Kidney (tissue), 14 donors: Measurements from ENCODE around the gene JARID2. TPM values are rescaled to one million over a fixed set of nuclear protein-coding genes. Genes with fewer than 3 reads are reported as not detected.

Source experiments
- DNase-seq, 5 donors: peaks; one replicate each; pipeline ENCODE4 v3.0.0-alpha.2; 2013 to 2020
- FAIRE-seq: peaks from 2 replicates; lab custom pipeline; 2012; peaks lifted over from hg19 to GRCh38; lab: Jason Lieb, UNC
- H3K27ac ChIP-seq, 2 donors: one replicate each; pipeline ENCODE4 v1.7.0; 2013; ENCODE audit warnings: low read depth in 2 of 2, low read length in 2 of 2, inconsistent platforms in 1 of 2
- H3K27me3 ChIP-seq: one replicate; pipeline ENCODE4 v1.7.1; 2013; ENCODE audit warnings: low read length, inconsistent platforms; ENCODE audit not compliant: control insufficient read depth, insufficient read depth
- H3K36me3 ChIP-seq, 3 donors: one replicate each; pipeline versions ENCODE4 v1.7.0 to v1.7.1; 2013; ENCODE audit warnings: low read length in 3 of 3, control low read depth in 1 of 3, inconsistent platforms in 1 of 3; ENCODE audit not compliant: insufficient read depth in 3 of 3, control insufficient read depth in 2 of 3
- H3K4me1 ChIP-seq, 3 donors: one replicate each; pipeline versions ENCODE4 v1.7.0 to v1.7.1; 2013; ENCODE audit warnings: low read length in 3 of 3, inconsistent platforms in 1 of 3, low read depth in 1 of 3; ENCODE audit not compliant: control insufficient read depth in 2 of 3, insufficient read depth in 2 of 3
- H3K4me3 ChIP-seq, 3 donors: one replicate each; pipeline versions ENCODE4 v1.7.0 to v1.8.1; 2013; ENCODE audit warnings: low read length in 3 of 3, control low read depth in 1 of 3, inconsistent platforms in 1 of 3
- H3K9ac ChIP-seq, 3 donors: one replicate each; pipeline versions ENCODE4 v1.7.0 to v1.7.1; 2013; ENCODE audit warnings: low read length in 3 of 3, control low read depth in 1 of 3, inconsistent platforms in 1 of 3
- H3K9me3 ChIP-seq, 3 donors: one replicate each; pipeline versions ENCODE4 v1.7.0 to v1.7.1; 2013; ENCODE audit warnings: low read length in 3 of 3, control low read depth in 1 of 3, inconsistent platforms in 1 of 3; ENCODE audit not compliant: control insufficient read depth in 2 of 3, insufficient read depth in 1 of 3
- intact Hi-C: fragments of 100-400 bp; cut with DNase I; formaldehyde crosslinking; loops from one replicate; pipeline ENCODE4 v1.11.1; 2022
- polyA plus RNA-seq: library from polyadenylated mRNA; stranded (reverse); fragments of 350-450 nt; fragmentation: Illumina TruSeq; extraction: RNeasy Lipid Tissue Mini Kit (QIAGEN cat#74804); gene quantifications from one replicate; pipeline ENCODE4 v1.2.3, GENCODE V29; 2014; ENCODE audit warnings: low read depth, low replicate concordance; ENCODE audit not compliant: insufficient read depth
- total RNA-seq: library from RNA; stranded (reverse); fragmentation: NEBNext Ultra II Directional; extraction: Animal tissue kit (Norgen Biotek cat#: 25700); gene quantifications from one replicate; pipeline ENCODE4 v1.2.1, GENCODE V29; 2021
- TF ChIP-seq, protein P1 (sequence below): IDR thresholded peaks from 3 replicates; pipeline ENCODE4 v1.5.1; 2012; ENCODE audit warnings: mild to moderate bottlenecking, moderate library complexity, borderline replicate concordance; ENCODE audit not compliant: insufficient read depth; ENCODE audit errors: extremely low read depth
- donor health status: control.
- donor health status: control.
- donor health status: control.
- donor health status: control.
- donor health status: control.
- donor health status: DM: yes; HTN: yes; CAD: no.
- donor health status: Normal renal cell carcinoma (clear cell type).

The JARID2 gene
- total and polyA plus RNA-seq, 2 donors from 2014 or later: 1.8 to 12.3 TPM

DNA sequence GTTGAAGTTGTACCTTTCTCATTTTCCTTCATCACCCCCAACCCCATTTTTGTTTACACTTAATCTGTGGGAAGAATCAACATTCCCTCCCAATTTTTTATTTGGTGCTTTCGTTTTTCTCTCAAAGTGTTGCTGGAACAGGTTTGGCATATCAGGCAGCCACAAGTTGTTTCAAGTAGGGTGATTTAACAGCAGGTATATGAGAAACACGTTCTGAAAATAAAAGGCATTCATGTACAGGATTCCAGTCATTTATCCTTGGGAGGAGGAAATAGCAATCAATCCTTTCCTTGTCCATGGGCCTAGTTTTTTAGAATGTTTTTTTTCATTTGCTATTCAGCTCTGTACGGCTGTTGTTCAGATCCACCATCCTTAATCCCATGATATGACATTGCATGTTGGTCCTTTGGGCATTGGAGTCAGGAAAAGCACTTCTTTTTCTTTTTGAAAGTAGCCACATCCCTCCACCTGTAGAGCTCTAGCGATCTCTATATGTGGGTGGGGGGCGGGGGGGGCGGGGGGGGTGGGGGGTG, 120.2 kb downstream of the JARID2 start:
- Histone ChIP-seq H3K4me1 (peaks cover 0 to 27% (median 14%) of the 10 kb centered on the region in 3 donors), H3K27me3 (no peaks in the 10 kb centered on the region), H3K9ac (no peak overlapping the region), H3K9me3 (no peaks in the 10 kb centered on the region), H3K36me3 (no peaks in the 10 kb centered on the region), H3K4me3 (no peak overlapping the region), H3K27ac (no peak overlapping the region)
- TF ChIP-seq, protein P1, sequence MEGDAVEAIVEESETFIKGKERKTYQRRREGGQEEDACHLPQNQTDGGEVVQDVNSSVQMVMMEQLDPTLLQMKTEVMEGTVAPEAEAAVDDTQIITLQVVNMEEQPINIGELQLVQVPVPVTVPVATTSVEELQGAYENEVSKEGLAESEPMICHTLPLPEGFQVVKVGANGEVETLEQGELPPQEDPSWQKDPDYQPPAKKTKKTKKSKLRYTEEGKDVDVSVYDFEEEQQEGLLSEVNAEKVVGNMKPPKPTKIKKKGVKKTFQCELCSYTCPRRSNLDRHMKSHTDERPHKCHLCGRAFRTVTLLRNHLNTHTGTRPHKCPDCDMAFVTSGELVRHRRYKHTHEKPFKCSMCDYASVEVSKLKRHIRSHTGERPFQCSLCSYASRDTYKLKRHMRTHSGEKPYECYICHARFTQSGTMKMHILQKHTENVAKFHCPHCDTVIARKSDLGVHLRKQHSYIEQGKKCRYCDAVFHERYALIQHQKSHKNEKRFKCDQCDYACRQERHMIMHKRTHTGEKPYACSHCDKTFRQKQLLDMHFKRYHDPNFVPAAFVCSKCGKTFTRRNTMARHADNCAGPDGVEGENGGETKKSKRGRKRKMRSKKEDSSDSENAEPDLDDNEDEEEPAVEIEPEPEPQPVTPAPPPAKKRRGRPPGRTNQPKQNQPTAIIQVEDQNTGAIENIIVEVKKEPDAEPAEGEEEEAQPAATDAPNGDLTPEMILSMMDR: no peak
- DNase-seq (no peak), FAIRE-seq (no peak)
- intact Hi-C loops: no loop called here

DNA sequence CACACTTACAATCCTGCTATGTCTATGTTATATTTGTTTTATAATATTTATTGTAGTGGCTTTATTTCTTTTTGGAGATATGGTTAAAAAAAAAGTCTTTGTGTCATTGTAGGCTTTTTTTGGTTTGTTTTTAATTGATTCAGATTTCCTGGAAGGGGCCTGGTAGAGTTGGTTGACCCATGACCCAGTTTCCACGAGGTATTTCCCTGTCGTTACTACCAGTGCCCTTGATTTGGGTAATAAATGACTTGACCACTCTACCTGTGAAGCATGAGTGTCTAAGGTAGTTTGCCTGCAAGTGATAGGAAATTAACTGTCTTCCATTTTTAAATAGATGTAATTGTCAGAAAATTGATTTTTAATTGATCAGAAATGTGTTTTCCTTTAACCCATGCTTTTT, 121.0 kb downstream of the JARID2 start:
- H3K27me3 ChIP-seq: no peaks in the 10 kb centered on the region
- intact Hi-C loops: no loop called here
- no peak overlapping the region for H3K4me3 ChIP-seq
- peaks cover 0 to 27% (median 20%) of the 10 kb centered on the region in 3 donors for H3K4me1 ChIP-seq
- no peak overlapping the region for H3K27ac ChIP-seq
- FAIRE-seq: no peak
- DNase-seq: no peak
- H3K9ac ChIP-seq: no peak overlapping the region
- no peaks in the 10 kb centered on the region for H3K36me3 ChIP-seq
- H3K9me3 ChIP-seq: no peaks in the 10 kb centered on the region
- TF ChIP-seq, protein P1: no peak

DNA sequence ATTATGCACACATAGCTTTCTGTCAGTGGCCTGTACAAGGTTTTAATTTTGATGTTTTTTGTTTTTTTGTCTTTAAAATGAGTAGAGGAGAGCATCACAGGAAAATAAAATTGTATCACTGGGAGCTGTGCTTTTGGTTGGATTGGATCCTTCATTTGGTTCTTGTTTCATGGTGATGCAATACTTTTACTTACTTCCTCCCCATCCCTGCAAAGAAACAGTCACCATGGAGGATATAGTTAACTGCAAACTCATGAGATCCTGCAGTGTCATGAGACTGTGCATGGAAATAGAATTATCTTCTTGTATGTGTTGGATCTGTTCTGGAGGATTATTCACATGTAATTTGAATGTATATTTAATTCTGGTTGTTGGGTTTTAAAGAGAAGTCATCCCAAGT, 122.3 kb downstream of the JARID2 start:
- H3K27me3 ChIP-seq: no peaks in the 10 kb centered on the region
- no peak for DNase-seq
- no peaks in the 10 kb centered on the region for H3K9me3 ChIP-seq
- no peak overlapping the region for H3K9ac ChIP-seq
- TF ChIP-seq, protein P1: no peak
- intact Hi-C loops: no loop called here
- no peak overlapping the region for H3K4me3 ChIP-seq
- peaks cover 0 to 27% (median 20%) of the 10 kb centered on the region in 3 donors for H3K4me1 ChIP-seq
- H3K27ac ChIP-seq: no peak overlapping the region
- no peaks in the 10 kb centered on the region for H3K36me3 ChIP-seq
- no peak for FAIRE-seq

DNA sequence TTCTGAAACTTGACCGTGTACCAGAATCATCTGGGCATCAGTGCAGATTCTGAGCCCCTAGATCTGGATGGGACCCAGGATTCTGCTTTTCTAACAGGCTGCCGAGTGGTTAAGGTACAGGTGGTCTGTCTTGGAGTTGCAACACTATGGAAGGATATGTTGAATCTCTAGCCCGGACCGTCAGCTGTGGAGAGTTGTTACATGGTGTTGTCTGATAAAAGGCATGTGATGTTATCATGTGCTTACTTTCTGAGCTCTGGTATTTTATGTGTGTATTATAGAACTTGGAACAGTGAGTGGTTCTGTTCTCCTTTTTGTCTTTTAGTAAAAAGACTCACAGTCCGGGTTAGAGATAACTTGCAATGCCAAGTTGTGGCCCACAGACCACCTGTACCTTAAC, 123.0 kb downstream of the JARID2 start:
- DNase-seq (no peak), FAIRE-seq (no peak)
- intact Hi-C loops: no loop called here
- H3K4me1 ChIP-seq: peaks cover 0 to 27% (median 20%) of the 10 kb centered on the region in 3 donors
- H3K27me3 ChIP-seq: no peaks in the 10 kb centered on the region
- H3K9ac ChIP-seq: no peak overlapping the region
- no peak overlapping the region for H3K4me3 ChIP-seq
- H3K27ac ChIP-seq: no peak overlapping the region
- TF ChIP-seq, protein P1: no peak
- H3K9me3 ChIP-seq: no peaks in the 10 kb centered on the region
- H3K36me3 ChIP-seq: no peaks in the 10 kb centered on the region
